GM12892 (cell line): ENCODE data around the gene C2orf81.

ENCODE experiments used
- POLR2A ChIP-seq: IDR thresholded peaks from 2 replicates; pipeline ENCODE4 v1.6.1; 2011; ENCODE audit warnings: low read depth, low read length, control low read depth
- POLR2AphosphoS5 ChIP-seq: IDR thresholded peaks from 2 replicates; pipeline ENCODE4 v1.6.1; 2011; ENCODE audit warnings: low read depth, low read length, control low read depth

GRCh38 chr2:74457549-74458131 lies 36.2 kb upstream of the C2orf81 start:
- TF ChIP-seq POLR2AphosphoS5 = no peak; the same call in 1 of the 2 replicates
- TF ChIP-seq POLR2A = peak; percentile 75
